NCI-H1930 (cell line): ENCODE measurements around the gene TBL1X.
"Not testable (repeated sequence)": the region's sequence is repeated elsewhere in the genome, so short reads cannot be mapped to it uniquely, and the experiment has no call there.

Experiments used
- DNase-seq, 2 experiments: peaks; one replicate each; lab custom pipeline; 2025; lab: John Stamatoyannopoulos, UW

TBL1X gene

GRCh38 chrX:9464435-9465371 is at the start of gene TBL1X:
Gene TBL1X, plus strand, starts transcription at chrX:9465058. Its CDS starts 188,529 bp downstream, at chrX:9653587.
- peak; percentile 3 to 37 for DNase-seq

GRCh38 chrX:9416562-9417348 is 48.1 kb upstream of the TBL1X start:
- DNase-seq, result no peak

GRCh38 chrX:9418262-9418661 is 46.6 kb upstream of the TBL1X start:
- no peak for DNase-seq

GRCh38 chrX:9420275-9421265 is 44.3 kb upstream of the TBL1X start:
- no peak for DNase-seq

- no peak for DNase-seq
Observed at GRCh38 chrX:9429767-9430166, 35.1 kb upstream of the TBL1X start.

GRCh38 chrX:9430346-9430921 is 34.4 kb upstream of the TBL1X start:
- DNase-seq, result no peak

- no peak for DNase-seq
Observed at GRCh38 chrX:9431281-9431680, 33.6 kb upstream of the TBL1X start.

GRCh38 chrX:9433596-9433995 is 31.3 kb upstream of the TBL1X start:
- DNase-seq, result no peak

- DNase-seq, result no peak
Observed at GRCh38 chrX:9434051-9434550, 30.8 kb upstream of the TBL1X start.

GRCh38 chrX:9435086-9435485 is 29.8 kb upstream of the TBL1X start:
- DNase-seq, result not testable (repeated sequence)

- DNase-seq, result no peak
Observed at GRCh38 chrX:9436812-9437211, 28.0 kb upstream of the TBL1X start.

GRCh38 chrX:9438933-9439494 is 25.8 kb upstream of the TBL1X start:
- DNase-seq, result no peak

GRCh38 chrX:9440116-9440844 is 24.6 kb upstream of the TBL1X start:
- DNase-seq, result no peak

GRCh38 chrX:9442056-9442455 is 22.8 kb upstream of the TBL1X start:
- no peak for DNase-seq

- DNase-seq, result no peak
Observed at GRCh38 chrX:9443327-9443726, 21.5 kb upstream of the TBL1X start.

- no peak for DNase-seq
Observed at GRCh38 chrX:9447906-9448305, 17.0 kb upstream of the TBL1X start.

GRCh38 chrX:9456250-9457074 is 8.4 kb upstream of the TBL1X start:
- no peak for DNase-seq

GRCh38 chrX:9458034-9458433 is 6.8 kb upstream of the TBL1X start:
- not testable (repeated sequence) for DNase-seq

GRCh38 chrX:9458516-9459078 is 6.3 kb upstream of the TBL1X start:
- no peak for DNase-seq
